Retinal pigment epithelial cell (primary cell): ENCODE results near the gene LY6G5B.

Experiments
- DNase-seq: peaks from one replicate; pipeline ENCODE4 v3.0.0-alpha.2; 2010; ENCODE audit warnings: low read depth
- H3K4me3 ChIP-seq: 2 replicates; pipeline ENCODE4 v1.5.1; 2011; ENCODE audit warnings: mild to moderate bottlenecking, low read length, control low read depth, moderate library complexity
- CTCF ChIP-seq: conservative IDR thresholded peaks from 2 replicates; pipeline ENCODE4 v1.5.1; 2011; ENCODE audit warnings: low read depth, low read length, control low read depth, inconsistent platforms

The LY6G5B gene

GRCh38 chr6:31654574-31655348, 15.0 kb upstream of the LY6G5B start:
- no peak for DNase-seq
- H3K4me3 ChIP-seq = no peak overlapping the region
- no peak for TF ChIP-seq CTCF

GRCh38 chr6:31655349-31656237, 14.2 kb upstream of the LY6G5B start, which contains the start of gene APOM:
TSS of gene APOM (plus strand) at chr6:31655894. CDS start at chr6:31655967, 73 bp downstream.
- H3K4me3 ChIP-seq = no peak within 1 kb of the TSS
- no peak for DNase-seq
- TF ChIP-seq CTCF = no peak

GRCh38 chr6:31657406-31658157, 12.2 kb upstream of the LY6G5B start:
- no peak for TF ChIP-seq CTCF
- no peak for DNase-seq
- H3K4me3 ChIP-seq = no peak overlapping the region

GRCh38 chr6:31658158-31658688, 11.6 kb upstream of the LY6G5B start:
- no peak for DNase-seq
- no peak for TF ChIP-seq CTCF
- no peak overlapping the region for H3K4me3 ChIP-seq

- no peak for DNase-seq
- peak overlapping the region; percentile 91 for H3K4me3 ChIP-seq
- no peak for TF ChIP-seq CTCF
Measured at GRCh38 chr6:31658983-31659648, 10.7 kb upstream of the LY6G5B start.

- H3K4me3 ChIP-seq = peak overlapping the region; percentile 91
- TF ChIP-seq CTCF = no peak
- DNase-seq = no peak
Measured at GRCh38 chr6:31659649-31660380, 10.0 kb upstream of the LY6G5B start.
